HG03520 (cell line): ENCODE data around the gene STOX2.

Source experiments
- ATAC-seq: cut with Tn5 transposase; IDR thresholded peaks from one replicate; pipeline ENCODE4 v1.9.1; 2021; ENCODE audit warnings: mild to moderate bottlenecking, moderate library complexity; ENCODE audit not compliant: unreplicated experiment

Gene STOX2

DNA sequence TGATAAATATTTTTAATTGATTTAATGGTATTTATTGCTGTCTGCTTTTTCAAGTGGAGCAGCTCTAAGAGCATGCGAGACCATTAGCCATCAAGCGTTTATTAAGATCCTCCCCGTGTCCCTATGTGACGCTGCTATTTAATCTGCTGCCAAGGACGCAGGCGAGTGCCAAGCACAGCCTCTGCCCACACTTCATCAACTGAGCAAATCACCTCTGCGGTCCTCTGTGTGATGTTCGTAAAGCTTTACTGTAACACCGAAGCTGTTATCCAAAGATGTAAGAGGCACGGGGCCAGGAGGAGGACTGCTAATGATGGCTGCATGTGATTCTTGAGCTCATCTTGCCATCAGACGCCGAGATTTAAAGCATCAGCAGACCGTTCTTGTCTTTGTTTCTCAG lies 79.5 kb downstream of the STOX2 start:
- ATAC-seq, result no peak

DNA sequence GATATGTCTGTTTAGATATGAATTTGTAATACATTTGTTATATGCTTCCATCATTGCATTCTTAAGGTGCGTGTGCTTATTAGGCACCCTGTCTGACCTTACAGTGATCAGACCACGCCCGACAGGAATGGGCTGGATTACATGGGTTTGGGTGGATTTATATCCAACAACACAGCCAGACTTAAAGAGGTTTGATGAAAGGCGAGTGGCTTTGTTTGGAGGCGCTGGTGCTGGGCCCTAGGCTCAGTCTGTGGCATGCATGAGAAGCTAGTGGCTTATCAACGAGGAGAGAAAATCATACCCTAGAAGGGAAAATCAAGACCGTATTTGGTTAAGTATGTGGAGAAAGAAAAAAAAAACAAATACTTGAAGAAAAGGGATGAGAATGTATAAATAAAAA lies 80.7 kb downstream of the STOX2 start:
- ATAC-seq, result no peak

DNA sequence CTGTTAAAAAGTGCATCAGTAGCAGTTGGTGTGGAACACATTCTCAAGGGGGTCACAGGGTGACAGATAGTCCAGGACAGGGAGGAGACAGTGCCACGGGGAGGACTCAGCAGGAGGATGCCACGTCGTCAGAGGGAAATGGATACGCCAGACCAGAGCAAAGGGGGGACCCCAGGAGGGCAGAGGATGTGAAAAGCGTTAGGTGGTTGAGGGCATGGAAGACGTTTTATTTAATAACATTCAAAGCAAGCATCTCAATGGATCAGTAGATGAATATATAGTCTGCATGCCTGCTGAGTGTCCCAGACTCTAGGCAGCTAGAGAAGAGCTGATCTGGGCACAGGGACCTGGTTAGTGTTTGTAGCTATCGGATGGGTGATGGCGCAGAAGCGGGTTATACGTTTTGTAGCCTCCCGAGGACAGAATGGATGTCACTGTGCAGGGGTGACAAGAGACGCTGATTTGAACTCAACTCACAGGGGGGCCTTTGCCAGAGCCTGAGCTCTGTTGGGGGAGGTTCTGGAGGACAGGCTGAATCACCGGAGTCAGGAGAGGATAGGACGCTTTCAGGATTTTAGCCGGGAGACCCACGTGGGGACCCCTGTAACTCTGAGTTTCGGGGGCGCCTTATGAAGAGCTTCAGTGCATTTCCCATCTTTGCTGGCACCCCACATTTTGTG lies 81.3 kb downstream of the STOX2 start:
- no peak for ATAC-seq

DNA sequence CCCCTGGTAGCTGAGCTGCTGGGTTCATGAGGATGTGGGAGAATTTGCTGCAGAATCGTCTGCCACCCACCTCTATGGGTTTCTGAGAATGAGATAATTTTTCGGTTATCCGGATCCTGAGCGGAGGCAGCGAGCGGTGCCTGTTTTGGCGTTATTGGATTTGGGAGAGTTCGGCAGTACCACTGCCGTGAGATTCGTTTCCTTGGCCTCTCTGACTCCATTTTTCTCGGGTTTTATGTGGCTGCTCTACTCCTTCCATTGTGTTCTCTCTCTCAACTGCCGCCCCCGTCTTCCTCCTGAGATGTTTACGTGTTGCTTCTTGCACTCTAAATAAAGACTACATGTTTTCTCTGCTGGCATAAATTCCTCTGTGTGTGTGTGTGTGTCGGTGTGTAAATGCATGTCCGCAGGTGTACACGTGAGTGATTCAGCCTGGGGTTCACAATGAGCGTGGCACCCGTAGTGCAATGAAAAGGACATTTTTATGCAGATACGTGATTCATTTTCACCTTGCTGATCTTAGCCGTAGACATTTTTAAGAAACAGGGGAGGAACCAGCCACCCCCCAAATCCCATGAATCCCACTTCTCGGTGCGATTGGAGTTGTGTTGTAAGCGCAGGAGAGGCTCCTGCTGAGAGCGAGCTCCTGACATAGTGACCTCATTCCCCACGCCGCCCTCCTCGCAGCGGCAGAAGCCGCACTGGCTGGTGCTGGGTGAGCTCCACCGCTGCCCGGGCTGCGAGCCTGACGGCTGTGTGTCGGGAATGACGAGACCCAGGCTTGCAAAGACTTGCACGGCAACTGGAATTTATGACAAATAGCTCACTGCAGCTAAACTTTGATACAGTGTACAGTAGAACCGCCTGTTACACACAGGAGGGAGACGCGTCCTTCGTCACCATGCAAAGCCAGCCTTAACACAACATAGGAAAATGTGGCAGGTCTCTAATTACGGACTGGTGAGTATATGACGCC lies 82.2 kb downstream of the STOX2 start:
- no peak for ATAC-seq

DNA sequence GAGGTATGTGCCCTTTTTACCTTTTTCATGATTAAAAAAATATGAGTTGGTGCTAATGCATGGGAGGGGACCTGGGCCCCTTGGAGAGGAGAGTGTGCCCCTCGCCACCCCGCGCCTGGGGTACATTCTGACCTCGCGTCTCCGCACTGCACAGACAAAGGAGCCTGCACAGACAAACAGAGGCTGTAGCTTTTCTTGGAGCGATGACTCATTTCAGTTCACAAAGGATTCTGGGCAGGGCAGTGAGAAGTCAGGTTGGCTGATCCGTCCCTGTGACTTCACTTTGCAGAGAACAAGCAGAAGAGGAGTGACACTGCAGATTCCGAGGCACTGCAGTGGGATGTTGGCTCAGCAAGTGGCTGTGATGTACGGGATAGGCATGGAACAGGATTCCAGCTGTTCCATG lies 82.9 kb downstream of the STOX2 start:
- ATAC-seq, result no peak

DNA sequence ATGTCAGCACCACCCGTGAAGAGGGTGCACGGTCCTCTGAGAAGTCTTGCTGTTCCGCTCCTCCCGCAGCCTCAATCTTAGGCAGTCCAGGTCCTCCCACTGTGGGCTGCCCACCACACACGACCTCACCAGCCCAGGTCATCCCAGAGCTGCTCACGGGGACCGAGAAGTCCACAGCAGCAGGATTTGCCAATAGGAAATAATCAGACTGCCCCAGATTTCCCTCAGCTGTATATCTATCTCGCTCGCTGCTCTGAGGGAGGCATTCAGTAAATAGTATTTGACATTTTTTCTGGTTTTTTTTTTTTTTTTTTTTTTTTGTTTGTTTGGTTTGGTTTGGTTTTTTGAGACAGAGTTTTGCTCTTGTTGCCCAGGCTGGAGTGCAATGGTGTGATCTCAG lies 83.8 kb downstream of the STOX2 start:
- no peak for ATAC-seq

DNA sequence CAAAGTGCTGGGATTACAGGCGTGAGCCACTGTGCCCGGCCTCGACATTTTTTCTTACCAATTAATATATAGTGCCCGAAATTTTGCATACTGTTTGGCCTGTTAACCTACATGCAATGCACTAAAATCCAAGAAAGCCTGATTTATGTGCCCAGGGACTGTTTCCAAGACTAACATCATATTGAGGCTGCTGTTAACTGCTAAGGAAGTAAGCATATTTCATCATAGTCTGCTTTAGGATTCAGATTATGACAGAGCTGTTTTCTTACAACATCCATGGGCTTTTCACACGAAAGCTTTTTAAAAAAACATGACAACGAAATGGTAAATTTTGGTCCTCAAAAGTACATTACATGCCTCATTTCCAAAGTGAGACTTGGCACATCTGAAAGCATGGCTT lies 84.4 kb downstream of the STOX2 start:
- no peak for ATAC-seq

DNA sequence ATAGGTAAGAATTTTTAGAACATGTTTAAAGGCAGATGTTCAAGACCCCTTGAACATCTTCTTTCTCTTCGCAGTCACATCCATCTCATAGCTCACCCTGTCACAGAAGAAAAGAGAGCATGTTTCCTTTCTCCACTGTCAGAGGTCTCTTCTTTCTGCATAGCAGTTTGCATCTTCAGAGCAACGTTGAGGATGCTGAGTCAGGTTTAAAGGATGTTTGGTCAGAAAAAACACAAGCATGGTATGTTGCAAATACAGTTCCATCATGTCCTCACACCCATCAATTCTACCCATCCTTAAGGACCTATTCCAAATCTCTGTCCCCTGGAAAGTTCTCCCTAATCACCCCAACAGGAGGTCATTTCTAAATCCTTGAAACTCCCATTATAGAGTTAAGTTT lies 84.8 kb downstream of the STOX2 start:
- ATAC-seq, result no peak

DNA sequence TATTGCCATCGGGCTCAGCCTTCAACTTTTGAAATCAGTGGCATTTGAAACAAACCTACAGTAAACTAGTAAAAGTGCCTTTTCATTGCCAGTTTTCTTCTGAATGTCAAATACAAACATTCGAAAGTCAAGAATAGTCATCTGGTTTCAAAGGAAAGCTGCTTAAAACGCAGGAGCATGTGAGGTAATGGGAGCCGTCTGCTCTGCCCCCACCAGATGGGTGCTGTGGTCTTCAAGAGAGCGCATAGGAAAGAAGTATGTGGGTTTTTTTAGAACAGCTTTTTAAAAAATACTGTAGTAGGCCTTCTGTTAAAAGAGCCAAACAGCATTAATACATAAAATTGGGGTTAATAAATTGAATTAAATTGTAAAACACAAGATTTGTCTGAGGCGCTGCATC lies 88.6 kb downstream of the STOX2 start:
- ATAC-seq, result no peak

GRCh38 chr4:183995570-183995969 lies 90.5 kb downstream of the STOX2 start:
- ATAC-seq, result no peak

DNA sequence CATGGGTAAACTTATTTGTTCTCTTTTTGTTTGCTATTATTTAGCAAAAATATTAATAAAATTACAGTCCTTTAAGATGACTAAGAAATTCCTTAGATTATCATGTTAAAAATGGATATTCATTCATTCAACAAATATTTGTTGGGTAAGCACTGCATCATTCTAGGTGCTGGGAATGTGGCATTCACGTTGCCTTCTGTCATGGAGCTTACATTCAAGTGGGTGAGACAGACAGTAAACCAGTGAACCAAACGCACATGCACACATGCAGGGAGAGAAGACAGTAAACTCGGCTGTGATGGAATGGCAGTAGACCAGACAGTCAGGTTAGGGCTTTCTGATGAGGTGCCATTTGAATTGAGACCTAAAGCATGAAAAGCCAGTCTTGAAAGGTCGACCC lies 91.8 kb downstream of the STOX2 start:
- no peak for ATAC-seq

- ATAC-seq, result no peak
These were observed 94.3 kb downstream of the STOX2 start for GRCh38 chr4:183999435-183999834.

DNA sequence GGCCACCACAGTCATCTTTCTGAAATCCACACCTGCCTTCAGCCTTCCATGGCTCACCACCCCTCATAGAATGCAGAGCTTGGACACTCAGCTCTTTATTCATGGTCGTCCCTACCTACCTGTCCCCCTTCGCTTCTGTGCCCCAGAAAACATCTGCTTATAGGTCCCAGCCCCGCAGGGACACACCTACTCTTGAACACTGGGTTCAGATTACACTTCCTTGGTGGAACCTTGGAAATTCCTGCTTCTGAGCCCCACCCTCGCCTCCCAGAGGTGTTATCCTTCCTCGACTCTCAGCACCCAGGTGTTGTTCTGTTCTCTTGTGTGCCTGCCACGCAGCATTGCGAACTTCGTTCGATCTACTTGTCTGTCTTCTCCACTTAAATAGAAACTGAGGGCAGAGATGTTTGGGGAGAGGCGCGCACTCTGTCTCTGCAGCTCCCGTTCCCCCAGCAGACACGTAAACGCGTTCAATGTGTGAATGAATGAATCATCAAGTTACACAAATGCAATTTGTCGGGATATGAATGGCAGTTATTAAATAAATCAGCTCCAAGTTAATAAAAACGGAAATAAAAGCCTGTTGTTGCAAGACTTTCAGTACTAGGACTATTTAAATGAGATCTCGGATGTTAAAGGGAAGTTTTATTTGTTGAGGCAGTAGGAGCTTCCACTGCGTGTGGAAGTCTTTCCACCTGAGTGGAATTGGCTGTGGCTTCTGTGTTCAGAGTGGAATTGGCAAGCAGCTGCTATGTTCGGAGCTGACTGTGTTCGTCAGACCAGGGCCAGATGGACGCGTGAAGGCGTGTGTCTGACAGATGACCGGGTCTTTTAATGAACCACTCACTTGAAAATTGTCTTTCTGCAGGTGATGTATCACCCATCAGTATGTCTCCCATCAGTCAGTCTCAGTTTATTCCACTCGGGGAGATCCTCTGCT lies 95.6 kb downstream of the STOX2 start:
- no peak for ATAC-seq

- ATAC-seq, result no peak
These were observed 98.3 kb downstream of the STOX2 start for GRCh38 chr4:184003433-184003832.

DNA sequence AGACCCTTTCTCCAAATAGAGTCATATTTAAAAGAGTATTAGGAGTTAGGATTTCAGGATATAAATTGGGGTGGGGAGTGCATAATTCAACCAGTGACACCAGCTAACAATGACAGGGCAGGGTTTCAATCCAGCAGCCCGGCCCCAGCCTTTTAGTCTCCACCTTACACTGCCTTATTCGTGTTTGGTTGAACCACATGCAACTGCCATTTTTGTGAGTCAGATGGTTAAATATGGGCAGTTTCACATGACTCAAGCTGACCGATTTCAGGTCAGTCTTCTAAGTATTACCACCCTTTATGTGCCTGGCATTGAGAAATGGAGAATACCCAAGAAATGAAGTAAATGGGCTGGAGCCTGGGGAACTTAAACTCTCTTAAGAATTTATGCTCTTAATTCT lies 102.8 kb downstream of the STOX2 start:
- ATAC-seq, result no peak

DNA sequence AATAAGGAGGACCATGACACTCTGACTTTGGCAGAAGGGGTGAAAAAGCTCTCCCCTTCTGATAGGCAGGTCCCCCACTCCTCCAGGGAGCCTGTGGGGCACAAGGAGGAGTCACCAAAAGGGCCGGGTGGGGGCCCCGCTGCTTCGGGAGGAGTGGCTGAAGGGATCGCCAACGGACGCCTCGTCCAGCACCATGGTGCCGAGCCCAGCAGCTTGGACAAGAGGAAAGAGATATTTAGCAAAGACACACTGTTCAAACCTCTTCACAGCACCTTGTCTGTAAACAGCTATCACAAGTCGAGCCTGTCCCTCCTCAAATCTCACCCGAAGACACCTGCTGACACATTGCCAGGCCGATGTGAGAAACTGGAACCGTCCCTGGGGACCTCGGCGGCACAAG lies 105.6 kb downstream of the STOX2 start:
- no peak for ATAC-seq

DNA sequence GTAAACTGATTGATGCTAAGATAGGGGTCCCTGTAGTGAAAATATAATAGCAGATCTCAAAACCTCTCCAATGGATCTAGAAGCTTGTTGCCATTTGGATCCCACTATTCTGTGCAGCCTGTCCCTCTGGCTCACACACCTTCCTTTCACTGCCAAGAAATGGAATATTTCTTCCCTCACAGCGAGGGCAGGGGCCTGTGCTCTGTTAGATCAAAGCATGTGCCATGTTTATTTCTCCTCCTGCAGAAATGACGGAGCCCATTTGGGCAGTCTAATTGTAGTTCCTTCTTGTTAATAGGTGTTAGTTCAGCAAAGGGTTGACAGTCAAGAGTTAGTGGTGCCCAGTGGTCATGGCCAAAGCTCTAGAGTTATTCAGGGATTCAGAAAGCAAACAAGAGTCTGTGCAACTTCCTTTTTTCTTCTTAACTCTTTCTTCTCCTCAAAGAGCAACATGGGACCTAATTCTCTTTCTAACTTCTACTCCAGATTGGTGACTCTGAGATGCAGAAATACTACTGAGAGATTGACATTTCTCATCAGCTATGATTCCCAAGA lies 106.8 kb downstream of the STOX2 start:
- ATAC-seq, result no peak

DNA sequence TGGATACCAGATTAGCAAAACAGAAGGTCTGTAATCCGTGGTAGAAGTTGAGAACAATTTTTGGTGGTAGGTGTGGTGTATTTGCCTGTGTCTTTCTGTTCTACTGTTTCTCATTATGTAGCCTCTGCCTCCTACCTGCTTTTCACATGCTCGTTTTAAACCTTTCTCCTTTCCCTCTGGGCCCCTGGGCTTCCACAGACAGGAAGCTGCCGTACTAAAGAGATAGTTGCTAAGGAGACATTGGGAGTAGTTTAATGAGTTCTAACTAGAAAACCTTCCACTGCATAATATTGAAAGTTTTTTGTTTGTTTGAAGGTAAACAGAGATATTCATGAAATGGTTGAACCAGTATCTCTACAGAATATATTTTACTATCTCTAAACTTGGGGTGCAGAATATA lies 107.8 kb downstream of the STOX2 start:
- no peak for ATAC-seq

GRCh38 chr4:184014301-184014700 lies 109.2 kb downstream of the STOX2 start:
- no peak for ATAC-seq

DNA sequence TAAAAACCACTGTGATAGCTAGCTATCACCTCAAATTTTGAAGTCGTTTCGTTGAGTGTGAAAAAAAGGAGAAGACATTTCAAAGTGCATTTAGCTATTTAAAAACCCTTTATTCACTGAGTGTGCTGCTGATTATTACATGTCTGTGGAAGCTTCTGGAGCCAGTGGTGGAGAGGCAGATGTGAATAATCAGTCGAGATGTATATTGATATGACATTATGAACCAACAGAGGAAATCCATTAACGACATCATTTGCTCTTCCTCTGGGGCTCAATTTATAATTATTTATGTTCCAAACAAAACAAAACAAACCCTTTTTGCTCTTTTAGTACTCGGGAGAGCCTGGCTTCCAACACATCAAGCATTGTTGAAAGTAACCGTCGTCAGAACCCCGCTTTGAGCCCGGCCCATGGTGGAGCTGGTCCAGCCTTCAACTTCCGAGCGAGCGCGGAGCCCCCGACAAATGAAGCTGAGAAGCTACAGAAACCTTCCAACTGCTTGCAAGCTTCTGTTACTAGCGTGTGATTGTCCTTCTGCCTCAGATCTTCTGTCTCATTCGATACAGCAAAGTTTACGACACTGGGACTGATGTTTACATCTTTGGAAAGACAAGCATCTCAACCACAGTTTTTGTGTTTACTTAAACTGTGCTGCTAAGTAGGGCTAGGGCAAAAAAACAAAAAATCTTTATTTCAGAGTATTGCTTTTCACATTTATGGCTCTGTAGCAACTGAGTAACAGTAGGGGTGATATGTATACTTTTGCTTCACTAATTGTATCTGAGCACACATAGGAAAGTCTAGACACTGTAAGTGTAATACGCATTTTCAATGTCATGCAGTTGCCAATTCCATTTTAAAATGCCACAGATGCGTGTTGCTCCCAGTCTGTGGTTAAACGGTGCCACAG lies 111.9 kb downstream of the STOX2 start:
- ATAC-seq, result no peak
